Mucosa of descending colon (tissue), 3 donors: ENCODE measurements around the gene UXS1. TPM values are rescaled to one million over a fixed set of nuclear protein-coding genes. Genes with fewer than 3 reads are reported as not detected.

Experiments used
- ATAC-seq: fragments of 200-7000 bp; cut with Tn5 transposase; one replicate; pipeline ENCODE4 v1.9.1; 2020; ENCODE audit warnings: mild to moderate bottlenecking, moderate library complexity
- DNase-seq, 3 donors: peaks; one replicate each; pipeline ENCODE4 v3.0.0-alpha.2; 2020
- H3K36me3 ChIP-seq: fragments of 200-600 bp; one replicate; pipeline ENCODE4 v1.8.0; 2021; ENCODE audit warnings: low read depth, mild to moderate bottlenecking
- H3K4me1 ChIP-seq: fragments of 200-600 bp; one replicate; pipeline ENCODE4 v1.8.0; 2021; ENCODE audit warnings: low read depth, mild to moderate bottlenecking
- H3K4me3 ChIP-seq: fragments of 200-600 bp; one replicate; pipeline ENCODE4 v1.8.0; 2021; ENCODE audit warnings: mild to moderate bottlenecking
- H3K9me3 ChIP-seq: fragments of 200-600 bp; one replicate; pipeline ENCODE4 v1.8.0; 2021; ENCODE audit warnings: mild to moderate bottlenecking
- intact Hi-C, 2 donors: fragments of 100-400 bp; cut with DNase I in 1 of 2; cut with micrococcal nuclease in 1 of 2; formaldehyde crosslinking; loops; one replicate each; pipeline versions ENCODE4 v1.11.0 to v1.11.1; 2022; cut with DNase I, micrococcal nuclease
- total RNA-seq, 3 donors: library from RNA; stranded (reverse); fragmentation: NEBNext Ultra II Directional in 2 of 3; extraction: Animal tissue kit (Norgen Biotek cat#: 25700) in 2 of 3; gene quantifications; one replicate each; pipeline versions ENCODE4 v1.2.1 to v1.2.4, GENCODE V29; 2021 to 2023
- TF ChIP-seq, protein P1 (sequence below): fragments of 200-600 bp; IDR thresholded peaks from one replicate; pipeline ENCODE4 v1.8.0; 2022; ENCODE audit warnings: antibody characterized with exemption, mild to moderate bottlenecking
- donor health status: DM: no; HTN: no; CAD: no; lungs with moderate emphysema.
- donor health status: DM: no; HTN: no; CAD: no.
- donor health status: DM: no; HTN: yes; CAD: no.

Gene UXS1
- total RNA-seq, 3 donors from 2014 or later, result 26.3 to 39.0 (median 30.7) TPM

DNA sequence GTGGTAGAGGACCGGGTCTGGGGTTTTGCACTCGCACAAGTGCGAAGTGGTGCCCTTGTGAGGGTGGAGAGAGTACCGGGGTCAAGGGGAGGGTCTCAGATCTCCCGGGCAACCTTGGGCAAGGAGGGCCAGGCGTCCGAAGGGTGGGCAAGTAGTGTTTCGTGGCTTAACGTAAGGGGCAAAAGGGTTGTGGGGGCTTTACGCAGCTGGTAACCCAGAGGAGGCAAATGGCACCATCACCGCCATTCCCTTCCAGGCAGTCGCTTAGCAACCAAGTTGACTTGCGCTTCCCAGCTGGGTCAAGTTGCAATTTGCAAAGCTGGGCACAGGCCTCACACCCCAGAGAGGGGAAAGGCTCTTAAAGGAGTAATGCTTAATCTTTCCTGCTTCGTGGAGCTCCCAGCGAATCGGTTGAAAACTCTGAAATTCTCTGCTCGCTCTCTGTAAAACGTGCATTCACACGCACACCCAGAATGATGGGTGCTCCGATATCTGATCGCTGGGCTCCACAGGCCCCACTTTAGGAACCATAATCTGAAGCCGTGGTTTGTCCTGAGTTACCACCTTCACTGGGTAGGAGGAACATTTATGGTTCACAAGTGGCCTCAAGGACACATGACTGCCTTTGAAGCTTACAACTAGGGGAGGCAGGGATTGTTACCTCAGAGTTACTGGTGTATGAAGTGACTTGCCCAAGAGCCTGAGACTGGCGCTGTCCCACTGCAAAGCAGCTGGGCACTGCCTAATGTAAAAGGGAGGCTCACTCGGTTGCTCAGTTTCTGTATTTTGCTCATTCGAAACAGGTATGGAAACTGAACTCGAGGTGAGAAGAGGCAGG, 127.9 kb downstream of the UXS1 start:
- H3K4me3 ChIP-seq, result no peak overlapping the region
- H3K36me3 ChIP-seq, result no peaks in the 10 kb centered on the region
- H3K9me3 ChIP-seq, result no peaks in the 10 kb centered on the region
- no peaks in the 10 kb centered on the region for H3K4me1 ChIP-seq
- intact Hi-C loops, result no loop called here
- TF ChIP-seq, protein P1, sequence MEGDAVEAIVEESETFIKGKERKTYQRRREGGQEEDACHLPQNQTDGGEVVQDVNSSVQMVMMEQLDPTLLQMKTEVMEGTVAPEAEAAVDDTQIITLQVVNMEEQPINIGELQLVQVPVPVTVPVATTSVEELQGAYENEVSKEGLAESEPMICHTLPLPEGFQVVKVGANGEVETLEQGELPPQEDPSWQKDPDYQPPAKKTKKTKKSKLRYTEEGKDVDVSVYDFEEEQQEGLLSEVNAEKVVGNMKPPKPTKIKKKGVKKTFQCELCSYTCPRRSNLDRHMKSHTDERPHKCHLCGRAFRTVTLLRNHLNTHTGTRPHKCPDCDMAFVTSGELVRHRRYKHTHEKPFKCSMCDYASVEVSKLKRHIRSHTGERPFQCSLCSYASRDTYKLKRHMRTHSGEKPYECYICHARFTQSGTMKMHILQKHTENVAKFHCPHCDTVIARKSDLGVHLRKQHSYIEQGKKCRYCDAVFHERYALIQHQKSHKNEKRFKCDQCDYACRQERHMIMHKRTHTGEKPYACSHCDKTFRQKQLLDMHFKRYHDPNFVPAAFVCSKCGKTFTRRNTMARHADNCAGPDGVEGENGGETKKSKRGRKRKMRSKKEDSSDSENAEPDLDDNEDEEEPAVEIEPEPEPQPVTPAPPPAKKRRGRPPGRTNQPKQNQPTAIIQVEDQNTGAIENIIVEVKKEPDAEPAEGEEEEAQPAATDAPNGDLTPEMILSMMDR, result no peak
- ATAC-seq, result no peak
- no peak for DNase-seq

DNA sequence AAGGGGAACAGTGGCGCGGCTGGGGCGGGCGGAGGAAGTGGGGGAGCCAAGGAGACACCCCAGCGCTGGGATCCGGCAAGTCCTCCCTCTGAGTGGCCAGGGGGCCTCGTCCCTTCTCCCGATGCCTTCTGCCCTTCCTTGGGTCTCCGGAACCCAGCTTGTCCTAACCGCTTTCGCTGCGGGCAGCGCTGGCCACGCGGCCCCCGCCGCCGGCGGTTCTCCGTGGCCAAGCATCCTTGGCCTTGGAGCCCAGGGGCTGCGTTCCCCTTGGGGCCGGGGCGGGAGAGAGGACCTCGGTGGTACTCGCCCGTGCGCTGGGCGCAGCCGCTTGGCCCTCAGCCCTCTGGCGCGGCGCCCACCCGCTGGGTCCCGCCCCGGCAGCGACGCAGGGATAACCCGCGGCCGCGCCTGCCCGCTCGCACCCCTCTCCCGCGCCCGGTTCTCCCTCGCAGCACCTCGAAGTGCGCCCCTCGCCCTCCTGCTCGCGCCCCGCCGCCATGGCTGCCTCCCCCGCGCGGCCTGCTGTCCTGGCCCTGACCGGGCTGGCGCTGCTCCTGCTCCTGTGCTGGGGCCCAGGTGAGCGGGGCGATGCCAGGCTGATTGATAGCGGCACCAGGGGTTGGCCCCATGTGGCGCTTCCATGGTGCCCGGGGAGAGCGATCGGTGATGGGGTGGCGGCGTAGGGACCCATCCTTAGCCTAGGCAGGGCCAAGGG, 128.7 kb downstream of the UXS1 start:
- ATAC-seq (peak; percentile 21), DNase-seq (peak in 1 of 3 donors; percentile 27)
- no peaks in the 10 kb centered on the region for H3K4me1 ChIP-seq
- no peak overlapping the region for H3K4me3 ChIP-seq
- TF ChIP-seq, protein P1, result no peak
- no peaks in the 10 kb centered on the region for H3K36me3 ChIP-seq
- no peaks in the 10 kb centered on the region for H3K9me3 ChIP-seq
- intact Hi-C loops, result no loop called here

DNA sequence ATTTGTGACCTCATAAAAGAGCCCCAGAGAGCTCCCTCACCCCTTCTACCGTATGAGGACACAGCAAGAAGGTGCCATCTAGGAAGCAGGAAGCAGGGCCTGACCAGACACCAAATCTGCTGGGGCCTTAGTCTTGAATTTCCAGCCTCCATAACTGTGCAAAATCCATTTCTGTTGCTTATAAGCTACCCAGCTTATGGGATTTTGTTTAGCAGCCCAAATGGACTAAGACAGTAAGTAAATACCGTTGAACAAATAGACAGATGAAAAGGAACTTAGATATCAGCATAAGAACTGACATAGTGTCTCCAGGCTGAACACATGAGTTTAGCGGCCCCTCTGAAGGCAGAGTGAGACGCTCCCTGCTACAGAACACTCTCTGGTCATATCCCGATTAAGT, 130.9 kb downstream of the UXS1 start:
- H3K36me3 ChIP-seq, result no peaks in the 10 kb centered on the region
- no peak overlapping the region for H3K4me3 ChIP-seq
- no peaks in the 10 kb centered on the region for H3K4me1 ChIP-seq
- H3K9me3 ChIP-seq, result no peaks in the 10 kb centered on the region
- TF ChIP-seq, protein P1, result no peak
- ATAC-seq, result no peak
- intact Hi-C loops, result no loop called here
- DNase-seq, result no peak

DNA sequence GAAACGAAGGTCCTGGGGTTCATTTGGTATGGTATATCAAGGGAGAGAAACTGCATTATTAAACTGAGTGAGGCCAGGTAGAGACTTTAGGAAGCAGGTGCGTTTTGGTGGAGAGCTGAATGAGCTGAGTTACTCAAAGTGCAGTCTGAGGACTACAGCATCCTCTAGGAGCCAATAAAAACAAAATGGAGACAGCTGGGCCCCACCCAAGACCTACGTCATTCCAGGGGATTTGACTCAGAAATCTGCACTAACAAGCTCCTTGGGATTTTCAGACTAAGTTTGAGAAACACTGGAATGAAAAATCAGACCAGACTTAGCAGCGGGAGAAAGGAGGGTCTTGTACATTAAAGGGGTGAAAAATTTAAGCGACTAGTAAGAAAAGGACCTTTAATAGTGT, 131.5 kb downstream of the UXS1 start:
- TF ChIP-seq, protein P1, result no peak
- DNase-seq (no peak), ATAC-seq (no peak)
- intact Hi-C loops, result no loop called here
- Histone ChIP-seq H3K9me3 (no peaks in the 10 kb centered on the region), H3K4me1 (no peaks in the 10 kb centered on the region), H3K4me3 (no peak overlapping the region), H3K36me3 (no peaks in the 10 kb centered on the region)

DNA sequence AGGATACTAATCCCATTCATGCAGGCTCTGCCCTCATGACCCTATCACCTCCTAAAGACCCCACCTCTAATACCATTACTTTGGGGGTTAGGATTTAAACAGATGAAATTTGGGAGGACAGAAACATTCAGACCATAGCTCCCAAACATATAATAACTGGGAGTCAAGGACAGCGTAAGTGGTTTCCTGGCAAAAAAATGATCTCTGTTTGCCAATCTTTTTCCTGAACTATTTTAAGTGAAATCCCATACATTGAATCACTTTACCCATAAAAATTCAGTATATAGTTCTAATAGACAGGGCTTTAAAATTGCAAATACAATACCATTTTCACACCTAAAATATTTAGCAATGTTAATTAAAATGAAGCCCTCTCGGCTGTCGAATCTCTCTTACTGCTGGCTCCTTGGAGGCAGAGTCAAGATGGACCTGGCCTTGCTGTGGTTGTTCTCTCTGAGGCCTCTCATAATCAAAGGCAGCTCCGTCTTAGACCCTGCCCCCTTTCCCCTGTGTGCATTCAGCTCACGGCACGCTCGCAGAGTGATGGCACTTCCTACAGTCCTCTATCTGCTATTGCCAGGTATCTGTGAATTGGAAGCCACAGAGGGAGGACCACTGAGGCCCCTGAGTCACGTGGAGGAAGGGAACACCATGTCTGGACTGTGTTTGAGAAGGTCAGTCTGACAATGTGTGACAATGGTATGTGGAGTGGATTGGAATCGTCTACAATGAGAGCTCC, 132.3 kb downstream of the UXS1 start:
- DNase-seq (no peak), ATAC-seq (no peak)
- H3K4me1 ChIP-seq, result no peaks in the 10 kb centered on the region
- intact Hi-C loops, result no loop called here
- no peaks in the 10 kb centered on the region for H3K9me3 ChIP-seq
- no peaks in the 10 kb centered on the region for H3K36me3 ChIP-seq
- no peak overlapping the region for H3K4me3 ChIP-seq
- TF ChIP-seq, protein P1, result no peak
